Neutrophil (primary cell): ENCODE results near the gene ARMC7.
A peak's percentile ranks its signal among the peaks of the same experiment; 100 is the strongest.

ENCODE experiments used
- H3K27ac ChIP-seq: fragments of 200-600 bp; sonication (generic); 2 replicates; pipeline ENCODE4 v1.5.1; 2016; ENCODE audit warnings: mild to moderate bottlenecking, moderate library complexity
- H3K27me3 ChIP-seq: fragments of 200-600 bp; sonication (generic); 2 replicates; pipeline ENCODE4 v1.6.0; 2016; ENCODE audit warnings: mild to moderate bottlenecking
- H3K36me3 ChIP-seq: fragments of 200-600 bp; sonication (generic); 2 replicates; pipeline ENCODE4 v1.5.1; 2017
- H3K4me1 ChIP-seq, 2 experiments: fragments of 200-600 bp in 1 of 2; sonication (generic) in 1 of 2; 1 replicate in 1 of 2; 2 replicates in 1 of 2; pipeline versions ENCODE4 v1.5.1 to v1.6.1; 2013 to 2016; ENCODE audit warnings: low read depth in 1 of 2, low read length in 1 of 2, mild to moderate bottlenecking in 1 of 2, moderate library complexity in 1 of 2; ENCODE audit not compliant: control insufficient read depth in 1 of 2, insufficient read depth in 1 of 2
- H3K4me3 ChIP-seq, 2 experiments: fragments of 200-600 bp in 1 of 2; sonication (generic) in 1 of 2; 1 replicate in 1 of 2; 2 replicates in 1 of 2; pipeline ENCODE4 v1.5.1; 2013 to 2016; ENCODE audit warnings: low read depth in 1 of 2, low read length in 1 of 2, mild to moderate bottlenecking in 1 of 2, moderate library complexity in 1 of 2
- H3K9me3 ChIP-seq: fragments of 200-600 bp; sonication (generic); 2 replicates; pipeline ENCODE4 v1.5.1; 2016
- CTCF ChIP-seq: fragments of 200-600 bp; sonication (generic); IDR thresholded peaks from 2 replicates; pipeline ENCODE4 v1.5.1; 2016; ENCODE audit warnings: antibody characterized with exemption

ARMC7 gene

GRCh38 chr17:75097865-75098264 lies 11.9 kb upstream of the ARMC7 start:
- H3K4me3 ChIP-seq, result no peak overlapping the region
- no peaks in the 10 kb centered on the region for H3K9me3 ChIP-seq
- H3K4me1 ChIP-seq, result peaks cover 51 to 58% of the 10 kb centered on the region in 2 experiments
- no peaks in the 10 kb centered on the region for H3K27me3 ChIP-seq
- peak overlapping the region; percentile 98 for H3K27ac ChIP-seq
- H3K36me3 ChIP-seq, result peaks cover 48% of the 10 kb centered on the region
- no peak for TF ChIP-seq CTCF

- Histone ChIP-seq H3K36me3 (peaks cover 50% of the 10 kb centered on the region), H3K27ac (peak overlapping the region; percentile 98), H3K4me3 (no peak overlapping the region), H3K4me1 (peaks cover 41 to 48% of the 10 kb centered on the region in 2 experiments), H3K27me3 (no peaks in the 10 kb centered on the region), H3K9me3 (no peaks in the 10 kb centered on the region)
- no peak for TF ChIP-seq CTCF
These were observed 10.9 kb upstream of the ARMC7 start for GRCh38 chr17:75098861-75099260.

GRCh38 chr17:75099881-75100595 lies 9.7 kb upstream of the ARMC7 start:
- no peak for TF ChIP-seq CTCF
- no peak overlapping the region for H3K4me3 ChIP-seq
- H3K27ac ChIP-seq, result no peak overlapping the region
- no peaks in the 10 kb centered on the region for H3K27me3 ChIP-seq
- H3K36me3 ChIP-seq, result peaks cover 58% of the 10 kb centered on the region
- H3K9me3 ChIP-seq, result no peaks in the 10 kb centered on the region
- peaks cover 33 to 38% of the 10 kb centered on the region in 2 experiments for H3K4me1 ChIP-seq

GRCh38 chr17:75102385-75102821 lies 7.4 kb upstream of the ARMC7 start:
- no peaks in the 10 kb centered on the region for H3K27me3 ChIP-seq
- H3K4me3 ChIP-seq, result no peak overlapping the region
- TF ChIP-seq CTCF, result no peak
- peaks cover 10 to 14% of the 10 kb centered on the region in 2 experiments for H3K4me1 ChIP-seq
- H3K27ac ChIP-seq, result peak overlapping the region; percentile 87
- no peaks in the 10 kb centered on the region for H3K9me3 ChIP-seq
- H3K36me3 ChIP-seq, result peaks cover 68% of the 10 kb centered on the region

GRCh38 chr17:75103601-75104554 lies 5.9 kb upstream of the ARMC7 start:
- peak overlapping the region; percentile 50 for H3K27ac ChIP-seq
- H3K4me3 ChIP-seq, result no peak overlapping the region
- H3K36me3 ChIP-seq, result peaks cover 55% of the 10 kb centered on the region
- H3K4me1 ChIP-seq, result peaks cover 16 to 18% of the 10 kb centered on the region in 2 experiments
- TF ChIP-seq CTCF, result no peak
- H3K27me3 ChIP-seq, result no peaks in the 10 kb centered on the region
- H3K9me3 ChIP-seq, result no peaks in the 10 kb centered on the region
